PFSK-1 (cell line): ENCODE data around the gene IGDCC3.

ENCODE experiments used
- FOXP2 ChIP-seq: optimal IDR thresholded peaks from 2 replicates; pipeline ENCODE3; 2011; ENCODE audit warnings: borderline replicate concordance, control low read depth, inconsistent platforms; ENCODE audit not compliant: insufficient read depth; ENCODE audit errors: extremely low read length, extremely low read depth
- POLR2AphosphoS5 ChIP-seq: IDR thresholded peaks from 2 replicates; pipeline ENCODE4 v1.6.1; 2012; ENCODE audit warnings: low read depth, mild to moderate bottlenecking, control low read depth, low read length, moderate library complexity
- SIN3A ChIP-seq: IDR thresholded peaks from 2 replicates; pipeline ENCODE4 v1.6.1; 2012; ENCODE audit warnings: mild to moderate bottlenecking, low read length, moderate library complexity, borderline replicate concordance; ENCODE audit not compliant: insufficient read depth
- TAF1 ChIP-seq: IDR thresholded peaks from 2 replicates; pipeline ENCODE4 v1.6.1; 2012; ENCODE audit warnings: low read length, control low read depth, borderline replicate concordance; ENCODE audit not compliant: insufficient read depth
- TF ChIP-seq, protein P1 (sequence below), 2 experiments: IDR thresholded peaks; 2 replicates each; pipeline versions ENCODE4 v1.6.1 to v1.8.0; 2011 to 2012; ENCODE audit warnings: low read depth in 2 of 2, low read length in 2 of 2, control low read depth in 1 of 2, inconsistent platforms in 1 of 2, mild to moderate bottlenecking in 1 of 2, moderate library complexity in 1 of 2; ENCODE audit not compliant: insufficient read depth in 1 of 2

Gene IGDCC3

GRCh38 chr15:65389226-65389625 is 11.4 kb upstream of the IGDCC3 start:
- TF ChIP-seq POLR2AphosphoS5 (no peak), SIN3A (no peak), FOXP2 (no peak), TAF1 (no peak)
- TF ChIP-seq, protein P1, sequence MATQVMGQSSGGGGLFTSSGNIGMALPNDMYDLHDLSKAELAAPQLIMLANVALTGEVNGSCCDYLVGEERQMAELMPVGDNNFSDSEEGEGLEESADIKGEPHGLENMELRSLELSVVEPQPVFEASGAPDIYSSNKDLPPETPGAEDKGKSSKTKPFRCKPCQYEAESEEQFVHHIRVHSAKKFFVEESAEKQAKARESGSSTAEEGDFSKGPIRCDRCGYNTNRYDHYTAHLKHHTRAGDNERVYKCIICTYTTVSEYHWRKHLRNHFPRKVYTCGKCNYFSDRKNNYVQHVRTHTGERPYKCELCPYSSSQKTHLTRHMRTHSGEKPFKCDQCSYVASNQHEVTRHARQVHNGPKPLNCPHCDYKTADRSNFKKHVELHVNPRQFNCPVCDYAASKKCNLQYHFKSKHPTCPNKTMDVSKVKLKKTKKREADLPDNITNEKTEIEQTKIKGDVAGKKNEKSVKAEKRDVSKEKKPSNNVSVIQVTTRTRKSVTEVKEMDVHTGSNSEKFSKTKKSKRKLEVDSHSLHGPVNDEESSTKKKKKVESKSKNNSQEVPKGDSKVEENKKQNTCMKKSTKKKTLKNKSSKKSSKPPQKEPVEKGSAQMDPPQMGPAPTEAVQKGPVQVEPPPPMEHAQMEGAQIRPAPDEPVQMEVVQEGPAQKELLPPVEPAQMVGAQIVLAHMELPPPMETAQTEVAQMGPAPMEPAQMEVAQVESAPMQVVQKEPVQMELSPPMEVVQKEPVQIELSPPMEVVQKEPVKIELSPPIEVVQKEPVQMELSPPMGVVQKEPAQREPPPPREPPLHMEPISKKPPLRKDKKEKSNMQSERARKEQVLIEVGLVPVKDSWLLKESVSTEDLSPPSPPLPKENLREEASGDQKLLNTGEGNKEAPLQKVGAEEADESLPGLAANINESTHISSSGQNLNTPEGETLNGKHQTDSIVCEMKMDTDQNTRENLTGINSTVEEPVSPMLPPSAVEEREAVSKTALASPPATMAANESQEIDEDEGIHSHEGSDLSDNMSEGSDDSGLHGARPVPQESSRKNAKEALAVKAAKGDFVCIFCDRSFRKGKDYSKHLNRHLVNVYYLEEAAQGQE (IDR thresholded peaks at IDR 0.05; ENCODE audit: insufficient read depth in 1 of 2, low read depth in 2 of 2, low read length in 2 of 2) = no peak

GRCh38 chr15:65388306-65389080 is 10.7 kb upstream of the IGDCC3 start:
- TF ChIP-seq, protein P1 (IDR thresholded peaks at IDR 0.05; ENCODE audit: insufficient read depth in 1 of 2, low read depth in 2 of 2, low read length in 2 of 2) = no peak
- TF ChIP-seq POLR2AphosphoS5 (no peak), FOXP2 (no peak)

GRCh38 chr15:65386886-65387285 is 9.1 kb upstream of the IGDCC3 start:
- TF ChIP-seq FOXP2 (no peak), SIN3A (no peak), TAF1 (no peak), POLR2AphosphoS5 (no peak)
- TF ChIP-seq, protein P1 (IDR thresholded peaks at IDR 0.05; ENCODE audit: insufficient read depth in 1 of 2, low read depth in 2 of 2, low read length in 2 of 2) = no peak

- TF ChIP-seq, protein P1 (IDR thresholded peaks at IDR 0.05; ENCODE audit: insufficient read depth in 1 of 2, low read depth in 2 of 2, low read length in 2 of 2) = no peak
- TF ChIP-seq FOXP2 = no peak
- TF ChIP-seq TAF1 = no peak
- no peak for TF ChIP-seq POLR2AphosphoS5
- no peak for TF ChIP-seq SIN3A
These were observed 8.6 kb upstream of the IGDCC3 start for GRCh38 chr15:65386376-65386775.

DNA sequence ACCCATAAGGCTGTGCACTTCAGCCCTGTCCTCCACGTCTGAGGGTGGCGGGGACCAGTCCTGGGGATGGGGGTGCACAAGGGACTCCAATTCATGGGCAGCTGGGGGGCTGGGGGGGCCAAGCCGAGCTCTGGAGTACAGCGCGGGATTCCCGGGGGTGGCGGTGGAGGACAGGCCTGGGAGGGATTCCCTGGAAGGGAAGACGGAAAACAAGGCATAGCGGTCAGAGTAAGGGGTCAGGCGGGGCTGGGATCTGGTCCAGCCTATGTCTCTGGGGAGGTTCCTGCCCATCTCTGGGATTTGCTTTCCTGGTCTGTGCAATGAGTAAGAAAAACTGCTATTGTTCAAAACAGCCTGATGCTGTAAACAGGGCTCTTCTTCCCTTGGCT is 8.1 kb upstream of the IGDCC3 start:
- TF ChIP-seq POLR2AphosphoS5 (no peak), SIN3A (no peak), FOXP2 (no peak), TAF1 (no peak)
- TF ChIP-seq, protein P1 (IDR thresholded peaks at IDR 0.05; ENCODE audit: insufficient read depth in 1 of 2, low read depth in 2 of 2, low read length in 2 of 2) = no peak
